HG03135 (cell line): ENCODE results near the gene SMC4.

Experiments
- ATAC-seq: cut with Tn5 transposase; IDR thresholded peaks from one replicate; pipeline ENCODE4 v1.9.1; 2021; ENCODE audit warnings: mild to moderate bottlenecking, moderate library complexity; ENCODE audit not compliant: unreplicated experiment

Gene SMC4

GRCh38 chr3:160473978-160474377 is 74.5 kb downstream of the SMC4 start:
- no peak for ATAC-seq

- no peak for ATAC-seq
Observed at GRCh38 chr3:160474416-160474838, 75.0 kb downstream of the SMC4 start.

DNA sequence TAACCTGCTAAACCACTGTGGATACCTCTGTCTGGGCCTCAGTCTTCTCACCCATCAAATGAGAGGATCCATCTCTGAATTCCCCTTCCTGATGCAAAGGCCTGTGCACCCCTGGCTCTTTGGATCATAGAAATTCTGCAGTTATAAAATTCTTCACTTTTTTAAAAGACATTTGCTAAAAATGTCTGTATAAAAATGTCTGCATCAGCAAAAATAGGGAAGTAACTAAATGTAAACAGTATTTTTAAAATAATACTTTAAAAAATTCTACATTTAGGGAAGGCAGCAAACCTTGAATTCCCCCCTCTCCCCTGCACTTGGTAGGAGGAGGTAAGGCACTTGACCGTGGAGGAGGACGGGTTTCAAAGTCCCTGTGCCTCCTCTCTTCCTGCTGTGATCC is 75.7 kb downstream of the SMC4 start:
- ATAC-seq = no peak

GRCh38 chr3:160475884-160476283 is 76.4 kb downstream of the SMC4 start:
- ATAC-seq = no peak

DNA sequence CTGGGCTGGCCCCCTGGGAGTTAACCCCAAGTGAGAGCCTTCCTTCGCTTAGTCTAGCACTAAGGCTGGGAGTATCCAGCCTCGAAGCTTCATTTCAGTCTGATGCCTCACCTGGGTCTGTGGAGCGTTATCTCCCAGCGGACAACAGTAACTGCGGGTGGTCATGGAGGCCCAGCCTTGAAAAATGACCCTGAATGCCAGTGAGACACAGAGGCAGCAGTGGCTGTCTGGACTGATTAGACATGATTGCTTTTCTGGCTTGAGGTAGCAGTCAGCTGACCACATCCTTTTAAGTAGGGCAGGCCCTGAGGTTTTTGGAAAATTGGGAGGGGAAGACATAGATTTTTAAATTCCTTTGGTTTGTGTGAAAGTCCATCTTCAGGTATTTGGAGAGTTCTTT is 78.3 kb downstream of the SMC4 start:
- no peak for ATAC-seq

GRCh38 chr3:160478338-160478737 is 78.9 kb downstream of the SMC4 start:
- no peak for ATAC-seq

DNA sequence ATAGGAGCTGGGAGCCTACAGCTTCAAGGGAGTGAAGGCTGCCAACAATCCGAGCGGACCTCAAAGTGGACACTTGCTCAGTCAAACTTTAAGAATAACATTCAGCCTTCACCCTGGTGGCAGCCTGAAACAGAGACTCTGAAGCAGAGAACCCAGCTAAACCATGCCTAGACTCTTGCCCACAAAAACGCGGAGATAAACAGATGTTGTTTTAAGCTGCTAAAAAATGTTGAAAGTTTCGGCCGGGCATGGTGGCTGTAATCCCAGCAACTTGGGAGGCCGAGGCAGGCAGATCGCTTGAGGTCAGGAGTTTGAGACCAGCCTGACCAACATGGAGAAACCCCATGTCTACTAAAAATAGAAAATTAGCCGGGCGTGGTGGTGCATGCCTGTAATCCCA is 79.9 kb downstream of the SMC4 start:
- no peak for ATAC-seq

- no peak for ATAC-seq
Observed at GRCh38 chr3:160480931-160481330, 81.5 kb downstream of the SMC4 start.

DNA sequence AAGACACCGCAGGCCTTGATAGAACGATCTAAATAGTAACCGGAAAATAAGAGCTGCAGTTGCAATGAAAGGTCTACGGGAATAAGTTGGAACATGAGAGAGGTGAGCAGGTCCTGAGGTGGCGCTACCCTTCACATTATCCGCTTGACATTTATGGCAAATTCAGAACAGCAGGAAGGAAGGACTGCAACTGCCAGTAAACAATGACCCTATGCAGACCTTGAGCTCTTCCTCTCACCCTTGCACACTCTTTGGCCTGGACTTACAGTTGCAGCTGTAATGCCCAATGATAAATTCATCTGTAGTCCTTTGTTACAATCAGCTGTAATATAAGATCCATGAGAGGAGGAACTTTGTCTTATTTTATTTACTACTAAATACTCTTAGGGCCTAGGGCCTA is 82.4 kb downstream of the SMC4 start:
- no peak for ATAC-seq

DNA sequence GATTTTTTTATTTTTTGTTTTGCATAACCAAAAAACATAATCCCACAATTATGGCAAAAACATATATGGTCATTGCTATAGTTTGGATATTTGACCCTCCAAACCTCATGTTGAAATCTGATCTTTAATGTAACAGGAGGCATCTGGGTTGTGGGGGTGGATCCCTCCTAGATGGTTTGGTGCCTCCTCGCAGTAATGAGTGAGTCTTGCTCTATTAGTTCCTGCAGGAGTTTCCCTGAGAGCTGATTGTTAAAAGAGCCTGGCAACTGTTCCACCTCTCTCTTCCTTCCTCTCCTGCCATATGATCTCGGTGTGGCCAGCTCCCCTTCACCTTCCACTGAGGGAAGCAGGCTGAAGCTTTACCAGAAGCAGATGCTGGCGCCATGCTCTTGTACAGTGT is 83.3 kb downstream of the SMC4 start:
- ATAC-seq = no peak
